ENCODE measurements around the gene NIT1.

DNA sequence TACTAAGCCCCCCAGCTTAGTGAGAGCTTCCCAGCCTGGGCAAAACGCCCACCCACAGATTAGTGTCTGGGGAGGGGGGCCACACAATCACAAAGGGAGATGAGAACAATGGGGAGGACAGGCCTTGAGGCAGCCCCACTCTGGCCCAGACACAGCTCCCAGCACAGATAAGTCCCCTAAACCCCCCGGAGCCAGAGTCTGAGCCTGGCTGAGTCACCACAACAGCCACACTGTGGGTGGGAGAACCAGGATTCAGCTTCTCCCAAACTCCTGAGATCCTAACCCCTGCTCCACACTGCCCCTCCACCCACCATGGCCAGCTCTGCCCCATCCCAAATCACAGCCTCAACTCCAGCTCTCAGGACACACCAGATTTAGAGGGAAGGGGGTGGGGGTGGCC is 32.7 kb upstream of the NIT1 start:
- TF ChIP-seq, protein P1, sequence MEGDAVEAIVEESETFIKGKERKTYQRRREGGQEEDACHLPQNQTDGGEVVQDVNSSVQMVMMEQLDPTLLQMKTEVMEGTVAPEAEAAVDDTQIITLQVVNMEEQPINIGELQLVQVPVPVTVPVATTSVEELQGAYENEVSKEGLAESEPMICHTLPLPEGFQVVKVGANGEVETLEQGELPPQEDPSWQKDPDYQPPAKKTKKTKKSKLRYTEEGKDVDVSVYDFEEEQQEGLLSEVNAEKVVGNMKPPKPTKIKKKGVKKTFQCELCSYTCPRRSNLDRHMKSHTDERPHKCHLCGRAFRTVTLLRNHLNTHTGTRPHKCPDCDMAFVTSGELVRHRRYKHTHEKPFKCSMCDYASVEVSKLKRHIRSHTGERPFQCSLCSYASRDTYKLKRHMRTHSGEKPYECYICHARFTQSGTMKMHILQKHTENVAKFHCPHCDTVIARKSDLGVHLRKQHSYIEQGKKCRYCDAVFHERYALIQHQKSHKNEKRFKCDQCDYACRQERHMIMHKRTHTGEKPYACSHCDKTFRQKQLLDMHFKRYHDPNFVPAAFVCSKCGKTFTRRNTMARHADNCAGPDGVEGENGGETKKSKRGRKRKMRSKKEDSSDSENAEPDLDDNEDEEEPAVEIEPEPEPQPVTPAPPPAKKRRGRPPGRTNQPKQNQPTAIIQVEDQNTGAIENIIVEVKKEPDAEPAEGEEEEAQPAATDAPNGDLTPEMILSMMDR (IDR thresholded peaks at IDR 0.05) = no peak
- TF ChIP-seq POLR2A (IDR thresholded peaks at IDR 0.05) = no peak
